H1 (cell line): Measurements from ENCODE around the gene AEBP1. TPM values are rescaled to one million over a fixed set of nuclear protein-coding genes. Genes with fewer than 3 reads are reported as not detected.

Source experiments
- CTCF ChIA-PET: fragments of 300-600 bp; sonication (Branson Sonifier 250); formaldehyde crosslinking; loops from one replicate; lab custom pipeline; 2021; ENCODE audit not compliant: partially characterized antibody; lab: Charles Lee
- POLR2A ChIA-PET: fragments of 300-600 bp; sonication (Branson Sonifier 250); formaldehyde crosslinking; loops from one replicate; lab custom pipeline; 2021; ENCODE audit warnings: inconsistent platforms; ENCODE audit not compliant: partially characterized antibody; lab: Charles Lee
- DNase-seq, 2 experiments: peaks; one replicate each; pipeline versions ENCODE4 v3.0.0 to v3.0.0-alpha.2; 2010 to 2022; ENCODE audit warnings: low spot score in 2 of 2, low read depth in 1 of 2, mixed read lengths in 1 of 2
- FAIRE-seq: peaks from 2 replicates; lab custom pipeline; 2011; peaks lifted over from hg19 to GRCh38; lab: Jason Lieb, UNC
- H2AFZ ChIP-seq: 2 replicates; pipeline ENCODE4 v1.8.1; 2012; ENCODE audit warnings: low read length, inconsistent platforms
- H2AK5ac ChIP-seq: 2 replicates; pipeline ENCODE4 v1.6.1; 2013; ENCODE audit warnings: low read depth, low read length
- H2BK120ac ChIP-seq: replicated peaks from 2 replicates; pipeline ENCODE3; 2013; ENCODE audit warnings: low read depth, low read length, inconsistent platforms
- H2BK12ac ChIP-seq: 2 replicates; pipeline ENCODE4 v1.6.1; 2013; ENCODE audit warnings: low read depth, low read length
- H2BK15ac ChIP-seq: 2 replicates; pipeline ENCODE4 v1.6.1; 2013; ENCODE audit warnings: low read length
- H2BK20ac ChIP-seq: 2 replicates; pipeline ENCODE4 v1.6.1; 2013; ENCODE audit warnings: low read length
- H2BK5ac ChIP-seq: 2 replicates; pipeline ENCODE4 v1.6.1; 2013; ENCODE audit warnings: low read depth, low read length
- H3K14ac ChIP-seq: 2 replicates; pipeline ENCODE4 v1.6.1; 2013; ENCODE audit warnings: inconsistent platforms; ENCODE audit not compliant: insufficient read length
- H3K18ac ChIP-seq: 2 replicates; pipeline ENCODE4 v1.6.1; 2013; ENCODE audit warnings: low read length; ENCODE audit errors: extremely low read depth
- H3K23ac ChIP-seq: 2 replicates; pipeline ENCODE4 v1.6.1; 2013; ENCODE audit warnings: inconsistent platforms; ENCODE audit not compliant: insufficient read length
- H3K23me2 ChIP-seq: 2 replicates; pipeline ENCODE4 v1.6.1; 2013; ENCODE audit warnings: low read depth, low read length
- H3K27ac ChIP-seq: 2 replicates; pipeline ENCODE4 v1.6.1; 2011; ENCODE audit warnings: low read depth, low read length, inconsistent platforms
- H3K27me3 ChIP-seq, 4 experiments: replicated peaks in 1 of 4; 1 replicate in 1 of 4; 2 replicates in 3 of 4; pipeline versions ENCODE4 v1.6.1 to v1.8.1; 2011 to 2013; ENCODE audit warnings: low read length in 3 of 4, mild to moderate bottlenecking in 3 of 4, inconsistent platforms in 2 of 4, mixed read lengths in 2 of 4, moderate library complexity in 1 of 4; ENCODE audit not compliant: control insufficient read depth in 3 of 4, insufficient read depth in 3 of 4; ENCODE audit errors: extremely low read depth in 1 of 4
- H3K36me3 ChIP-seq, 4 experiments: 2 replicates each; pipeline versions ENCODE4 v1.6.1 to v1.8.1; 2011 to 2013; ENCODE audit warnings: mild to moderate bottlenecking in 4 of 4, low read length in 3 of 4, moderate library complexity in 2 of 4, control low read depth in 1 of 4, inconsistent platforms in 1 of 4; ENCODE audit not compliant: insufficient read depth in 4 of 4, control insufficient read depth in 2 of 4
- H3K4ac ChIP-seq: replicated peaks from 2 replicates; pipeline ENCODE3; 2013; ENCODE audit warnings: low read length, low read depth, mixed read lengths, inconsistent platforms; ENCODE audit not compliant: insufficient read length
- H3K4me1 ChIP-seq, 4 experiments: replicated peaks in 1 of 4; 1 replicate in 1 of 4; 2 replicates in 3 of 4; pipeline versions ENCODE4 v1.6.1 to v1.8.1; 2011 to 2013; ENCODE audit warnings: low read length in 3 of 4, inconsistent platforms in 2 of 4, mixed read lengths in 1 of 4; ENCODE audit not compliant: insufficient read depth in 4 of 4, control insufficient read depth in 3 of 4
- H3K4me2 ChIP-seq, 2 experiments: 2 replicates each; pipeline versions ENCODE4 v1.6.1 to v1.8.1; 2011 to 2013; ENCODE audit warnings: low read depth in 2 of 2, low read length in 2 of 2, control low read depth in 1 of 2, inconsistent platforms in 1 of 2, mild to moderate bottlenecking in 1 of 2; ENCODE audit not compliant: insufficient read depth in 1 of 2
- H3K4me3 ChIP-seq, 4 experiments: fragments of 200-600, 300-600 bp in 1 of 4; sonication (generic), shearing (Covaris generic), sonication (Bioruptor Twin) in 1 of 4; 2 replicates each; pipeline versions ENCODE4 v1.5.1 to v1.8.1; 2011 to 2016; ENCODE audit warnings: low read length in 4 of 4, low read depth in 3 of 4, control low read depth in 2 of 4, inconsistent platforms in 2 of 4, mild to moderate bottlenecking in 2 of 4, mixed read lengths in 1 of 4, moderate library complexity in 1 of 4; ENCODE audit not compliant: insufficient read depth in 2 of 4; ENCODE audit errors: extremely low read depth in 1 of 4
- H3K56ac ChIP-seq: replicated peaks from 2 replicates; pipeline ENCODE3; 2013; ENCODE audit warnings: low read depth, mild to moderate bottlenecking, mixed read lengths, low read length, inconsistent platforms; ENCODE audit not compliant: insufficient read length
- H3K79me1 ChIP-seq: 2 replicates; pipeline ENCODE4 v1.6.1; 2013; ENCODE audit warnings: low read depth, low read length, control low read depth
- H3K79me2 ChIP-seq, 2 experiments: 2 replicates each; pipeline versions ENCODE4 v1.6.1 to v1.8.1; 2012 to 2013; ENCODE audit warnings: low read length in 2 of 2, mild to moderate bottlenecking in 2 of 2, inconsistent platforms in 1 of 2; ENCODE audit not compliant: insufficient read depth in 2 of 2, control insufficient read depth in 1 of 2
- H3K9ac ChIP-seq, 4 experiments: replicated peaks in 1 of 4; 1 replicate in 1 of 4; 2 replicates in 3 of 4; pipeline versions ENCODE4 v1.6.1 to v1.8.1; 2011 to 2013; ENCODE audit warnings: low read depth in 3 of 4, low read length in 3 of 4, control low read depth in 2 of 4, mild to moderate bottlenecking in 2 of 4, moderate library complexity in 2 of 4, inconsistent platforms in 1 of 4; ENCODE audit errors: extremely low read depth in 1 of 4
- H3K9me3 ChIP-seq, 2 experiments: 2 replicates each; pipeline versions ENCODE4 v1.6.1 to v1.8.1; 2012 to 2013; ENCODE audit warnings: mild to moderate bottlenecking in 2 of 2, moderate library complexity in 2 of 2, control low read depth in 1 of 2, inconsistent platforms in 1 of 2, low read depth in 1 of 2, low read length in 1 of 2, mixed read lengths in 1 of 2; ENCODE audit not compliant: insufficient read depth in 2 of 2
- H4K20me1 ChIP-seq, 2 experiments: replicated peaks in 1 of 2; 2 replicates each; pipeline versions ENCODE3 to v1.8.1; 2011 to 2013; ENCODE audit warnings: inconsistent platforms in 2 of 2, low read length in 2 of 2, mild to moderate bottlenecking in 1 of 2; ENCODE audit not compliant: insufficient read depth in 2 of 2, control insufficient read depth in 1 of 2
- H4K5ac ChIP-seq: 2 replicates; pipeline ENCODE4 v1.6.1; 2013; ENCODE audit warnings: low read length, low read depth, mixed read lengths, inconsistent platforms; ENCODE audit not compliant: insufficient read length
- H4K8ac ChIP-seq: 2 replicates; pipeline ENCODE4 v1.8.0; 2013; ENCODE audit warnings: mild to moderate bottlenecking, moderate library complexity, low read length, inconsistent platforms; ENCODE audit not compliant: insufficient read depth; ENCODE audit errors: extremely low read depth
- H4K91ac ChIP-seq: replicated peaks from 2 replicates; pipeline ENCODE3; 2013; ENCODE audit warnings: low read length, mixed read lengths, inconsistent platforms; ENCODE audit not compliant: insufficient read length
- EZH2 ChIP-seq: fragments of 200-600 bp; sonication (generic); IDR thresholded peaks from 2 replicates; pipeline ENCODE4 v1.7.1; 2012; ENCODE audit warnings: low read depth, mild to moderate bottlenecking, moderate library complexity, low read length, inconsistent platforms; ENCODE audit not compliant: severe bottlenecking
- RAD21 ChIP-seq, 2 experiments: IDR thresholded peaks in 1 of 2; conservative IDR thresholded peaks in 1 of 2; 2 replicates each; pipeline ENCODE4 v1.6.1; 2011; ENCODE audit warnings: low read depth in 2 of 2, low read length in 2 of 2, improper control_type of control experiment in 1 of 2, inconsistent platforms in 1 of 2, mild to moderate bottlenecking in 1 of 2, moderate library complexity in 1 of 2
- SAP30 ChIP-seq: fragments of 300-600 bp; sonication (generic); IDR thresholded peaks from 2 replicates; pipeline ENCODE4 v1.7.1; 2012; ENCODE audit warnings: low read length, moderate library complexity, mild to moderate bottlenecking, inconsistent platforms; ENCODE audit not compliant: insufficient read depth, insufficient replicate concordance
- WGBS, 2 experiments: shearing (Covaris generic) in 1 of 2; methylation state at CpG; one replicate each; pipeline versions ENCODE4 v1.1.6 to v1.1.7; 2013 to 2015; ENCODE audit warnings: low lambda C conversion rate in 2 of 2, mixed read lengths in 2 of 2, inconsistent platforms in 1 of 2, low coverage in 1 of 2, missing lambda C conversion rate in 1 of 2; ENCODE audit not compliant: insufficient replicate concordance in 2 of 2, insufficient coverage in 1 of 2, insufficient read length in 1 of 2; ENCODE audit errors: extremely low coverage in 1 of 2, missing lambda C conversion rate in 1 of 2; 5-methylcytosine and 5-hydroxymethylcytosine counted together
- polyA plus RNA-seq, 7 experiments: library from polyadenylated mRNA; depleted of rRNA in 3 of 7; stranded (reverse) in 5 of 7; unstranded in 2 of 7; fragments of >200 nt in 5 of 7; fragments of 200-250 nt in 2 of 7; gene quantifications; 1 replicate in 5 of 7; 2 replicates in 1 of 7; 4 replicates in 1 of 7; pipeline versions ENCODE4 v1.2.1 to v1.2.3, GENCODE V29; 2011 to 2013; ENCODE audit warnings: missing spikeins in 2 of 7, mixed read lengths in 2 of 7
- total RNA-seq: library from RNA; stranded (reverse); fragmentation: NEBNext Ultra II Directional; extraction: Animal tissue kit (Norgen Biotek cat#: 25700); gene quantifications from 2 replicates; pipeline ENCODE4 v1.2.1, GENCODE V29; 2021
- TF ChIP-seq, protein P1 (sequence below): IDR thresholded peaks from 2 replicates; pipeline ENCODE4 v1.6.1; 2011; ENCODE audit warnings: low read length, improper control_type of control experiment
- TF ChIP-seq, protein P2 (sequence below), 3 experiments: IDR thresholded peaks; 1 replicate in 2 of 3; 2 replicates in 1 of 3; pipeline versions ENCODE4 v1.5.1 to v1.6.1; 2011; ENCODE audit warnings: low read length in 3 of 3, mild to moderate bottlenecking in 3 of 3, inconsistent platforms in 2 of 3, low read depth in 1 of 3, moderate library complexity in 1 of 3; ENCODE audit not compliant: insufficient read depth in 1 of 3; ENCODE audit errors: control extremely low read depth in 1 of 3

The AEBP1 gene
- total and polyA plus RNA-seq, 2 of the 8 experiments (the other 6 are each of a cell fraction or from before 2014, with no cell fraction given): 10.4 to 41.2 TPM

DNA sequence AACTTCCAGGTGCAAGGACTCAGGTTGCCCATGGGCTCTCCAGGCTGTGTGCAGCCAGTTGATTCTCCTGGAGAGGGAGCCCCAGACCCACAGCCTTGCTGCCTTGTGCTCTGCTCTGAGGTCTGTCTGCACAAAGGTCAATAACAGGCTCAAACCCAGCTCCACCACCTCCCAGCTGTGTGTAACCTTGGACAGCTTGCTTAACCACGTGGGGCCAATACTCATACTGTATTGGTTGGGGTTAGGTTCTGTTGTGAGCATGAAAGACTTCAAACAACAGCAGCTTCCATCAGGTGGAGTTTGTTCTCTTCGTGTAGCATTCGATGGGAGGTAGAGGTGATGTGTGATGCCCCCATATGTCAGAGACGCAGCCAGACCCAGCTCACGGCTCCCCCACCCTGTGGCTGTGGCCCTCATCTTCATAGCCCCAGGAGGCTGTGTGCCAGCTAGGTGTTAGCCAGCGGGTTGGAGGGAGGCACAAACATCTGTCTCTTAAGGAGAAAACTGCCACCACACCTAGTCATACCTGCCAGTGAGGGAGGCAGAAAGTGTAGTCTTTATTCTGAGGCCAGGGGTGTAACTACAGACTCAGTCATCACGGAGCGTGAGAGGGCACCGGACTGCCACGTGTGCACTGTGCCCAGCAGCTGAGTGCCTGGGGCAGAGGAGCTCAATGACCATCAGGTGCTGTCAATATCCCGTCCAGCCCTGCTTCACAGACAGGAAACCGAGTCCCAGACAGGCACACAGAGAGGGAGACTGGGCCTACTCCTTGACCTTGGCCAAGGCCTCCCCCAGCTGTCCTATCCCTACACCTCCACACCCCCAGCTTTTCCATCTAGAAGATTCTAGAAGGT is 27.3 kb downstream of the AEBP1 start:
- DNase-seq (no peak), FAIRE-seq (peak; percentile 75)
- TF ChIP-seq, protein P1, sequence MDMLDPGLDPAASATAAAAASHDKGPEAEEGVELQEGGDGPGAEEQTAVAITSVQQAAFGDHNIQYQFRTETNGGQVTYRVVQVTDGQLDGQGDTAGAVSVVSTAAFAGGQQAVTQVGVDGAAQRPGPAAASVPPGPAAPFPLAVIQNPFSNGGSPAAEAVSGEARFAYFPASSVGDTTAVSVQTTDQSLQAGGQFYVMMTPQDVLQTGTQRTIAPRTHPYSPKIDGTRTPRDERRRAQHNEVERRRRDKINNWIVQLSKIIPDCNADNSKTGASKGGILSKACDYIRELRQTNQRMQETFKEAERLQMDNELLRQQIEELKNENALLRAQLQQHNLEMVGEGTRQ: peak; percentile 23; the same call in 1 of the 2 replicates
- TF ChIP-seq, protein P2, sequence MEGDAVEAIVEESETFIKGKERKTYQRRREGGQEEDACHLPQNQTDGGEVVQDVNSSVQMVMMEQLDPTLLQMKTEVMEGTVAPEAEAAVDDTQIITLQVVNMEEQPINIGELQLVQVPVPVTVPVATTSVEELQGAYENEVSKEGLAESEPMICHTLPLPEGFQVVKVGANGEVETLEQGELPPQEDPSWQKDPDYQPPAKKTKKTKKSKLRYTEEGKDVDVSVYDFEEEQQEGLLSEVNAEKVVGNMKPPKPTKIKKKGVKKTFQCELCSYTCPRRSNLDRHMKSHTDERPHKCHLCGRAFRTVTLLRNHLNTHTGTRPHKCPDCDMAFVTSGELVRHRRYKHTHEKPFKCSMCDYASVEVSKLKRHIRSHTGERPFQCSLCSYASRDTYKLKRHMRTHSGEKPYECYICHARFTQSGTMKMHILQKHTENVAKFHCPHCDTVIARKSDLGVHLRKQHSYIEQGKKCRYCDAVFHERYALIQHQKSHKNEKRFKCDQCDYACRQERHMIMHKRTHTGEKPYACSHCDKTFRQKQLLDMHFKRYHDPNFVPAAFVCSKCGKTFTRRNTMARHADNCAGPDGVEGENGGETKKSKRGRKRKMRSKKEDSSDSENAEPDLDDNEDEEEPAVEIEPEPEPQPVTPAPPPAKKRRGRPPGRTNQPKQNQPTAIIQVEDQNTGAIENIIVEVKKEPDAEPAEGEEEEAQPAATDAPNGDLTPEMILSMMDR (IDR thresholded peaks at IDR 0.05; ENCODE audit: control extremely low read depth in 1 of 3, insufficient read depth in 1 of 3, low read depth in 1 of 3, low read length in 3 of 3): peak; percentile 66 to 75 (median 68)
- TF ChIP-seq EZH2 (no peak), SAP30 (no peak), RAD21 (IDR thresholded peaks at IDR 0.05 in 1 of 2, conservative IDR thresholded peaks at IDR 0.05 in 1 of 2; ENCODE audit: low read depth in 2 of 2, low read length in 2 of 2) (peak; percentile 71 to 83)
- Histone ChIP-seq H4K8ac (no peak overlapping the region), H2AFZ (no peak overlapping the region), H3K4me1 (peaks cover 0 to 12% (median 3%) of the 10 kb centered on the region in 4 experiments; a peak in 4 of 7 replicates), H4K91ac (no peak overlapping the region), H2BK12ac (no peak overlapping the region), H3K23me2 (no peaks in the 10 kb centered on the region; the same call in 1 of the 2 replicates), H2BK5ac (no peak overlapping the region), H3K27me3 (peaks cover 0 to 16% (median 6%) of the 10 kb centered on the region in 4 experiments; a peak in 6 of 7 replicates), H2BK15ac (no peak overlapping the region), H3K23ac (no peak overlapping the region), H2BK20ac (no peak overlapping the region), H4K5ac (no peak overlapping the region), H3K18ac (no peak overlapping the region), H2BK120ac (no peak overlapping the region), H3K9ac (no peak overlapping the region), H3K14ac (no peak overlapping the region), H3K4ac (no peak overlapping the region), H3K56ac (no peak overlapping the region), H3K4me2 (no peak overlapping the region), H3K79me2 (no peaks in the 10 kb centered on the region), H2AK5ac (peak overlapping the region; percentile 43), H3K36me3 (no peaks in the 10 kb centered on the region), H3K79me1 (no peaks in the 10 kb centered on the region), H4K20me1 (peaks cover 0 to under 1% of the 10 kb centered on the region in 2 experiments), H3K27ac (no peak overlapping the region), H3K4me3 (no peak overlapping the region), H3K9me3 (no peaks in the 10 kb centered on the region)
- POLR2A ChIA-PET: interaction anchor here (0.8 to 2.2 kb wide), 4 partner anchors 8 to 15 kb away, joined by 3 to 9 read pairs (median 4); partner anchors contain the start of gene POLD2
- 73% methylated on average over 12 of the region's 12 CpGs; no CpG with 5 or more reads in 1 of the 2 experiments for WGBS, 2 experiments
- CTCF ChIA-PET: interaction anchor here (0.6 to 4.2 kb wide), 30 partner anchors 8 to 299 kb away, joined by 3 to 45 read pairs (median 4); partner anchors contain the start of genes DBNL and YKT6
